PC-3 (cell line): Measurements from ENCODE around the gene GMDS. TPM values are rescaled to one million over a fixed set of nuclear protein-coding genes. Genes with fewer than 3 reads are reported as not detected.

Source experiments
- ATAC-seq: fragments of 200-7000 bp; cut with Tn5 transposase; 2 replicates; pipeline ENCODE4 v1.9.1; 2020; ENCODE audit warnings: mild to moderate bottlenecking, moderate library complexity
- BruUV-seq: library from RNA; stranded (reverse); fragments of 400-500 nt; replicated peaks from 2 replicates; lab custom pipeline; 2021; lab: Mats Ljungman, UMichigan
- CTCF ChIA-PET: fragments of 300-600 bp; sonication (Branson Sonifier 250); formaldehyde crosslinking; loops from one replicate; lab custom pipeline; 2022; ENCODE audit warnings: antibody characterized with exemption; lab: Charles Lee
- POLR2A ChIA-PET: fragments of 300-600 bp; sonication (Branson Sonifier 250); formaldehyde crosslinking; loops from one replicate; lab custom pipeline; 2022; ENCODE audit warnings: antibody characterized with exemption; ENCODE audit not compliant: unreplicated experiment; lab: Charles Lee
- DNase-seq: peaks from one replicate; pipeline ENCODE4 v3.0.0-alpha.2; 2015
- H2AFZ ChIP-seq: fragments of 300-600 bp; sonication (generic); 2 replicates; pipeline ENCODE4 v1.6.0; 2016; ENCODE audit warnings: antibody characterized with exemption, low read length
- H3F3A ChIP-seq: fragments of 300-600 bp; sonication (generic); one replicate; pipeline ENCODE4 v1.6.0; 2017; ENCODE audit warnings: antibody characterized with exemption, low read length, control low read depth, mild to moderate bottlenecking; ENCODE audit not compliant: unreplicated experiment
- H3K27ac ChIP-seq: fragments of 300-600 bp; sonication (generic); 2 replicates; pipeline ENCODE4 v1.5.1; 2016; ENCODE audit warnings: mild to moderate bottlenecking, low read length
- H3K27me3 ChIP-seq: fragments of 300-600 bp; sonication (generic); 2 replicates; pipeline ENCODE4 v1.6.1; 2016; ENCODE audit warnings: low read length, mixed read lengths
- H3K36me3 ChIP-seq: fragments of 300-600 bp; sonication (generic); 2 replicates; pipeline ENCODE4 v1.6.1; 2016; ENCODE audit warnings: low read depth, mixed run types, low read length, mixed read lengths
- H3K4me1 ChIP-seq: fragments of 300-600 bp; sonication (generic); 2 replicates; pipeline ENCODE4 v1.5.1; 2016; ENCODE audit warnings: low read length; ENCODE audit not compliant: insufficient read depth
- H3K4me2 ChIP-seq: fragments of 300-600 bp; sonication (generic); 2 replicates; pipeline ENCODE4 v1.6.0; 2016; ENCODE audit warnings: low read length
- H3K4me3 ChIP-seq: fragments of 300-600 bp; sonication (generic); 2 replicates; pipeline ENCODE4 v1.5.1; 2016; ENCODE audit warnings: mild to moderate bottlenecking, low read length, mixed read lengths
- H3K79me2 ChIP-seq: fragments of 300-600 bp; sonication (generic); 2 replicates; pipeline ENCODE4 v1.6.1; 2017; ENCODE audit warnings: low read length, mixed read lengths
- H3K9ac ChIP-seq: fragments of 300-600 bp; sonication (generic); 2 replicates; pipeline ENCODE4 v1.6.0; 2016; ENCODE audit warnings: mild to moderate bottlenecking, low read length
- H3K9me2 ChIP-seq: fragments of 300-600 bp; sonication (generic); replicated peaks from 2 replicates; pipeline ENCODE4 v1.6.1; 2016; ENCODE audit warnings: mixed run types, low read length, mixed read lengths
- H3K9me3 ChIP-seq: fragments of 300-600 bp; sonication (generic); 2 replicates; pipeline ENCODE4 v1.6.1; 2016; ENCODE audit warnings: low read length, mixed read lengths
- H4K20me1 ChIP-seq: fragments of 300-600 bp; sonication (generic); 2 replicates; pipeline ENCODE4 v1.6.1; 2016; ENCODE audit warnings: low read length, mixed read lengths
- EZH2 ChIP-seq: fragments of 300-600 bp; sonication (generic); IDR thresholded peaks from one replicate; pipeline ENCODE4 v1.6.1; 2017; ENCODE audit warnings: antibody characterized with exemption, mild to moderate bottlenecking, low read length; ENCODE audit not compliant: unreplicated experiment
- EZH2phosphoT487 ChIP-seq: fragments of 300-600 bp; sonication (generic); IDR thresholded peaks from 2 replicates; pipeline ENCODE4 v1.6.1; 2018; ENCODE audit warnings: mild to moderate bottlenecking, antibody characterized with exemption, low read length, borderline replicate concordance
- intact Hi-C: fragments of 100-400 bp; cut with micrococcal nuclease; formaldehyde crosslinking; loops from 2 replicates; pipeline ENCODE4 v1.9.0; 2023
- total RNA-seq: library from RNA; depleted of rRNA; stranded (reverse); fragments of >200 nt; gene quantifications from 2 replicates; pipeline ENCODE4 v1.2.3, GENCODE V29; 2014
- TF ChIP-seq, protein P1 (sequence below): fragments of 300-600 bp; sonication (generic); conservative IDR thresholded peaks from 2 replicates; pipeline ENCODE4 v1.5.1; 2017; ENCODE audit warnings: antibody characterized with exemption, low read depth, mild to moderate bottlenecking, low read length

The GMDS gene
- total RNA-seq, 1 experiment from 2014 or later, result 18.3 TPM

DNA sequence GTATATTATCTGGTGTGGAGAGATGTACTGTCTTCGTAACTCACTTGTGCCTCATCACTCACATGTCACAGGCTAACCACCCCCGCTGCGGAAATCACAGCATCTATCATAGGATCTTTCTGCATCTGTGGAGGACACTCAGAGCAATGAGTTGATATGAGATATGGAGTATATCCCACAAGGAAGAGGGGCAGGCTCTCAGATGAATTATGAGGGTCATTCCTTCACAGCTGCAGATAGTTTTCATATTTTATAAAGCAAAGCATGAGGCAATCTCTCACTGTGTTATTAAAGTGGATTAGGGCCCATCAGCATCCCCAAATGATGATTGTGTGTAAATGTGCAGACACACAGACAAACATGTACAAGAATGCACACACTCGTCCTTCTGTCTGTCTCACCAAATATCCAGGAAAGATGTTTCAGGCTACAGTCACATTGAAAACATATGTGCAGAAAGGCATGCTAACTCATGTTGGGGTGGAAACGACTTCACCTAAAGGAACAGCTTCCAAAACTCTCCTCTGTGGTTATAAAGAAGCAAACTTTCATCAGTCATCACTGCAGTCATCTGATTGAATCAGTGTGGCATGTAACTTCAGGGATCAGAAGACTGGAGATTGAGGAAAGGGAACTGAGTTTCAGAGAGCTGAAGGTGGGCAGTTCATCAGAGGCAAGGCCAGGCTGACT lies 471.0 kb downstream of the GMDS start:
- intact Hi-C loops, result loop anchor here (5.0 kb wide), 1 partner anchor 58 kb away; no protein-coding TSS in a partner anchor
- peaks cover 24% of the 10 kb centered on the region for H3K4me1 ChIP-seq
- DNase-seq, result no peak
- H3K9ac ChIP-seq, result no peak overlapping the region
- H3K9me2 ChIP-seq, result no peaks in the 10 kb centered on the region
- ChIA-PET POLR2A (no interaction called here), CTCF (no interaction called here)
- no peaks in the 10 kb centered on the region for H3K36me3 ChIP-seq
- no peaks in the 10 kb centered on the region for H4K20me1 ChIP-seq
- TF ChIP-seq EZH2 (no peak), EZH2phosphoT487 (no peak)
- TF ChIP-seq, protein P1, sequence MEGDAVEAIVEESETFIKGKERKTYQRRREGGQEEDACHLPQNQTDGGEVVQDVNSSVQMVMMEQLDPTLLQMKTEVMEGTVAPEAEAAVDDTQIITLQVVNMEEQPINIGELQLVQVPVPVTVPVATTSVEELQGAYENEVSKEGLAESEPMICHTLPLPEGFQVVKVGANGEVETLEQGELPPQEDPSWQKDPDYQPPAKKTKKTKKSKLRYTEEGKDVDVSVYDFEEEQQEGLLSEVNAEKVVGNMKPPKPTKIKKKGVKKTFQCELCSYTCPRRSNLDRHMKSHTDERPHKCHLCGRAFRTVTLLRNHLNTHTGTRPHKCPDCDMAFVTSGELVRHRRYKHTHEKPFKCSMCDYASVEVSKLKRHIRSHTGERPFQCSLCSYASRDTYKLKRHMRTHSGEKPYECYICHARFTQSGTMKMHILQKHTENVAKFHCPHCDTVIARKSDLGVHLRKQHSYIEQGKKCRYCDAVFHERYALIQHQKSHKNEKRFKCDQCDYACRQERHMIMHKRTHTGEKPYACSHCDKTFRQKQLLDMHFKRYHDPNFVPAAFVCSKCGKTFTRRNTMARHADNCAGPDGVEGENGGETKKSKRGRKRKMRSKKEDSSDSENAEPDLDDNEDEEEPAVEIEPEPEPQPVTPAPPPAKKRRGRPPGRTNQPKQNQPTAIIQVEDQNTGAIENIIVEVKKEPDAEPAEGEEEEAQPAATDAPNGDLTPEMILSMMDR, result no peak
- no TSS peak for BruUV-seq
- no peak overlapping the region for H3K4me2 ChIP-seq
- no peaks in the 10 kb centered on the region for H3F3A ChIP-seq
- no peak overlapping the region for H3K27ac ChIP-seq
- H3K9me3 ChIP-seq, result no peaks in the 10 kb centered on the region
- no peak overlapping the region for H3K4me3 ChIP-seq
- no peak overlapping the region for H2AFZ ChIP-seq
- ATAC-seq, result no peak
- no peaks in the 10 kb centered on the region for H3K27me3 ChIP-seq
- no peaks in the 10 kb centered on the region for H3K79me2 ChIP-seq

DNA sequence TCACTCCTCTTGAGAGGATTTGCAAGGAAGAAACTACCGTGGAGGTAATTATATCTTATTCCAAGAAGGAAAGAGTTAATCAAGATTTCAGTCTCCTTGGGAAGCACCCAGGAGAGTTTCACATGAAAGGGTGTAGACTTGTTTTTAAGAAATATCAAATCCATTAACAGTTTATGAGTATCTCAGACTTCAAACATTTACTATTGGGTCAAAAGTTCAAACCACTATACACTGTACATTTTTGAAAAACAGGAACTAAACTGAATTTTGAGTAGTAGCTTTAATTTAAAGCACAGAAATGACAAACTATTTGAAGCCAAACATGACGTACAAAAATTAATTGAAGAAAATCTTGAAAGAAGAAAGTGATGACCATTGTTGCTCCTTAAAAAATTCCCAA lies 471.7 kb downstream of the GMDS start:
- CTCF ChIA-PET, result no interaction called here

More for the DNA sequence above, 471.7 kb downstream of the GMDS start:
- H3K36me3 ChIP-seq, result no peaks in the 10 kb centered on the region
- DNase-seq, result no peak
- ATAC-seq, result no peak
- H4K20me1 ChIP-seq, result no peaks in the 10 kb centered on the region
- POLR2A ChIA-PET, result no interaction called here
- no peak overlapping the region for H3K27ac ChIP-seq
- intact Hi-C loops, result loop anchor here (5.0 kb wide), 1 partner anchor 59 kb away; no protein-coding TSS in a partner anchor
- H3K9me3 ChIP-seq, result no peaks in the 10 kb centered on the region
- H3K79me2 ChIP-seq, result no peaks in the 10 kb centered on the region
- H3K4me3 ChIP-seq, result no peak overlapping the region
- H3K9ac ChIP-seq, result no peak overlapping the region
- no peaks in the 10 kb centered on the region for H3K9me2 ChIP-seq
- BruUV-seq, result no TSS peak
- TF ChIP-seq EZH2phosphoT487 (no peak), EZH2 (no peak)
- TF ChIP-seq, protein P1, result no peak
- no peak overlapping the region for H2AFZ ChIP-seq
- H3F3A ChIP-seq, result no peaks in the 10 kb centered on the region
- H3K27me3 ChIP-seq, result no peaks in the 10 kb centered on the region
- no peak overlapping the region for H3K4me2 ChIP-seq
- H3K4me1 ChIP-seq, result peaks cover 25% of the 10 kb centered on the region
